H9 (cell line): ENCODE measurements around the gene DTX4. TPM values are rescaled to one million over a fixed set of nuclear protein-coding genes. Genes with fewer than 3 reads are reported as not detected.

Source experiments
- DNase-seq: peaks from one replicate; pipeline ENCODE4 v3.0.0-alpha.2; 2017
- H2AFZ ChIP-seq: one replicate; pipeline ENCODE4 v1.6.1; 2013; ENCODE audit warnings: mild to moderate bottlenecking, low read length, control low read depth, moderate library complexity
- H2AK5ac ChIP-seq: 2 replicates; pipeline ENCODE4 v1.6.1; 2013; ENCODE audit warnings: low read length, control low read depth, mixed read lengths; ENCODE audit not compliant: insufficient read length
- H2BK120ac ChIP-seq: one replicate; pipeline ENCODE4 v1.6.1; 2013; ENCODE audit warnings: low read depth, mild to moderate bottlenecking, low read length, control low read depth, inconsistent platforms; ENCODE audit not compliant: poor library complexity, severe bottlenecking
- H2BK12ac ChIP-seq: 2 replicates; pipeline ENCODE4 v1.6.1; 2013; ENCODE audit warnings: low read length, control low read depth, mixed read lengths, low read depth; ENCODE audit not compliant: insufficient read length
- H2BK15ac ChIP-seq: 2 replicates; pipeline ENCODE4 v1.6.1; 2013; ENCODE audit warnings: low read depth, low read length, control low read depth
- H2BK20ac ChIP-seq: one replicate; pipeline ENCODE4 v1.6.1; 2013; ENCODE audit warnings: low read depth, mild to moderate bottlenecking, low read length, control low read depth, inconsistent platforms; ENCODE audit not compliant: poor library complexity, severe bottlenecking
- H2BK5ac ChIP-seq: 2 replicates; pipeline ENCODE4 v1.6.1; 2013; ENCODE audit warnings: low read length, control low read depth, mixed read lengths; ENCODE audit not compliant: insufficient read length
- H3K14ac ChIP-seq: 2 replicates; pipeline ENCODE4 v1.6.1; 2013; ENCODE audit warnings: low read length, control low read depth; ENCODE audit not compliant: insufficient read depth
- H3K18ac ChIP-seq: 2 replicates; pipeline ENCODE4 v1.6.1; 2013; ENCODE audit warnings: low read depth, mild to moderate bottlenecking, mixed read lengths, low read length, control low read depth; ENCODE audit not compliant: insufficient read length
- H3K23ac ChIP-seq: 2 replicates; pipeline ENCODE4 v1.6.1; 2013; ENCODE audit warnings: low read length, control low read depth, mixed read lengths, low read depth; ENCODE audit not compliant: insufficient read length
- H3K23me2 ChIP-seq: 2 replicates; pipeline ENCODE4 v1.6.1; 2013; ENCODE audit warnings: low read depth, mild to moderate bottlenecking, mixed read lengths, low read length, control low read depth; ENCODE audit not compliant: insufficient read length, poor library complexity, severe bottlenecking
- H3K27ac ChIP-seq: 2 replicates; pipeline ENCODE4 v1.5.1; 2013; ENCODE audit warnings: low read length, control low read depth, mixed read lengths, low read depth; ENCODE audit not compliant: insufficient read length
- H3K27me3 ChIP-seq: 2 replicates; pipeline ENCODE4 v1.6.1; 2013; ENCODE audit warnings: low read length, control low read depth, inconsistent platforms; ENCODE audit not compliant: insufficient read depth
- H3K4ac ChIP-seq: 2 replicates; pipeline ENCODE4 v1.6.1; 2013; ENCODE audit warnings: low read depth, mild to moderate bottlenecking, control low read depth, inconsistent platforms, low read length, moderate library complexity
- H3K4me1 ChIP-seq: 2 replicates; pipeline ENCODE4 v1.6.1; 2013; ENCODE audit warnings: low read length, control low read depth, inconsistent platforms; ENCODE audit not compliant: insufficient read depth
- H3K4me2 ChIP-seq: 2 replicates; pipeline ENCODE4 v1.6.1; 2013; ENCODE audit warnings: low read length, control low read depth, mixed read lengths; ENCODE audit not compliant: insufficient read length, insufficient read depth
- H3K56ac ChIP-seq: 2 replicates; pipeline ENCODE4 v1.6.1; 2013; ENCODE audit warnings: low read depth, mild to moderate bottlenecking, mixed read lengths, low read length, control low read depth; ENCODE audit not compliant: insufficient read length
- H3K79me1 ChIP-seq: 2 replicates; pipeline ENCODE4 v1.6.1; 2013; ENCODE audit warnings: low read depth, mild to moderate bottlenecking, moderate library complexity, low read length, control low read depth, inconsistent platforms; ENCODE audit not compliant: insufficient read depth, poor library complexity, severe bottlenecking
- H3K79me2 ChIP-seq: 2 replicates; pipeline ENCODE4 v1.6.1; 2013; ENCODE audit warnings: low read length, control low read depth, inconsistent platforms; ENCODE audit not compliant: insufficient read depth
- H3K9ac ChIP-seq: 2 replicates; pipeline ENCODE4 v1.6.1; 2013; ENCODE audit warnings: low read length, control low read depth, mixed read lengths; ENCODE audit not compliant: insufficient read length; ENCODE audit errors: extremely low read depth
- H3K9me3 ChIP-seq: one replicate; pipeline ENCODE4 v1.6.1; 2013; ENCODE audit warnings: low read depth, low read length, inconsistent platforms; ENCODE audit not compliant: control insufficient read depth
- H3T11ph ChIP-seq: one replicate; pipeline ENCODE4 v1.6.1; 2013; ENCODE audit warnings: mild to moderate bottlenecking, low read length, control low read depth, inconsistent platforms
- H4K20me1 ChIP-seq: one replicate; pipeline ENCODE4 v1.6.1; 2013; ENCODE audit not compliant: control insufficient read depth, insufficient read length, insufficient read depth
- H4K5ac ChIP-seq: 2 replicates; pipeline ENCODE4 v1.6.1; 2013; ENCODE audit warnings: low read depth, mild to moderate bottlenecking, mixed read lengths, low read length, control low read depth; ENCODE audit not compliant: insufficient read length
- H4K8ac ChIP-seq: replicated peaks from 2 replicates; pipeline ENCODE4 v1.6.1; 2013; ENCODE audit warnings: low read length, control low read depth, mixed read lengths, low read depth; ENCODE audit not compliant: insufficient read length
- H4K91ac ChIP-seq: 2 replicates; pipeline ENCODE4 v1.6.1; 2013; ENCODE audit warnings: low read depth, mild to moderate bottlenecking, moderate library complexity, mixed read lengths, low read length, control low read depth; ENCODE audit not compliant: insufficient read length
- H3K27ac Mint-ChIP-seq, 3 experiments: 2 replicates in 2 of 3; 3 replicates in 1 of 3; pipeline ENCODE4 v1.8.0; 2020 to 2021; ENCODE audit warnings: mixed read lengths in 3 of 3, mild to moderate bottlenecking in 1 of 3, moderate library complexity in 1 of 3
- H3K27me3 Mint-ChIP-seq: 2 replicates; pipeline ENCODE4 v1.8.0; 2021; ENCODE audit warnings: low read depth, mild to moderate bottlenecking, moderate library complexity, mixed read lengths
- H3K36me3 Mint-ChIP-seq, 3 experiments: 2 replicates in 2 of 3; 3 replicates in 1 of 3; pipeline ENCODE4 v1.8.0; 2020 to 2021; ENCODE audit warnings: low read depth in 3 of 3, mixed read lengths in 3 of 3; ENCODE audit not compliant: insufficient read depth in 1 of 3
- H3K4me1 Mint-ChIP-seq, 2 experiments: 2 replicates each; pipeline ENCODE4 v1.8.0; 2020; ENCODE audit warnings: mixed read lengths in 2 of 2
- H3K4me3 Mint-ChIP-seq, 2 experiments: 2 replicates in 1 of 2; 3 replicates in 1 of 2; pipeline ENCODE4 v1.8.0; 2020 to 2021; ENCODE audit warnings: mild to moderate bottlenecking in 2 of 2, mixed read lengths in 2 of 2, moderate library complexity in 1 of 2
- H3K9me3 Mint-ChIP-seq, 2 experiments: 2 replicates in 1 of 2; 3 replicates in 1 of 2; pipeline ENCODE4 v1.8.0; 2020; ENCODE audit warnings: mild to moderate bottlenecking in 2 of 2, mixed read lengths in 2 of 2, moderate library complexity in 1 of 2
- CTCF ChIP-seq: fragments of 200-600 bp; sonication (generic); conservative IDR thresholded peaks from 3 replicates; pipeline ENCODE4 v1.8.0; 2021; ENCODE audit warnings: antibody characterized with exemption, mild to moderate bottlenecking
- WGBS: extraction: QIAGEN DNeasy Blood & Tissue Kit; methylation state at CpG from one replicate; pipeline ENCODE4 v1.1.7; 2013; ENCODE audit warnings: missing lambda C conversion rate, low lambda C conversion rate, mixed read lengths; ENCODE audit not compliant: insufficient read length; ENCODE audit errors: extremely low coverage; 5-methylcytosine and 5-hydroxymethylcytosine counted together
- total RNA-seq: library from RNA; stranded (reverse); gene quantifications from 2 replicates; pipeline ENCODE4 v1.2.1, GENCODE V29; 2021

DTX4 gene
- total RNA-seq, 1 experiment from 2014 or later = 13.0 TPM

- H3K4ac ChIP-seq = no peak overlapping the region
- H3K4me1 Mint-ChIP-seq = peaks cover 13 to 14% of the 10 kb centered on the region in 2 experiments
- H4K5ac ChIP-seq = no peak overlapping the region
- H3T11ph ChIP-seq = no peak overlapping the region
- peaks cover 6% of the 10 kb centered on the region; the same call in 1 of the 2 replicates for H3K27me3 Mint-ChIP-seq
- WGBS = no CpG with 5 or more reads among the region's 17 CpGs
- H3K27ac ChIP-seq = no peak overlapping the region
- H2BK5ac ChIP-seq = no peak overlapping the region
- no peak for TF ChIP-seq CTCF
- peaks cover 17 to 21% of the 10 kb centered on the region in 2 experiments for H3K9me3 Mint-ChIP-seq
- no peak overlapping the region for H3K14ac ChIP-seq
- H3K23me2 ChIP-seq = no peaks in the 10 kb centered on the region
- H3K4me2 ChIP-seq = no peak overlapping the region
- no peak overlapping the region for H3K27ac Mint-ChIP-seq
- no peaks in the 10 kb centered on the region for H3K4me1 ChIP-seq
- peaks cover 12% of the 10 kb centered on the region for H3K9me3 ChIP-seq
- H2AFZ ChIP-seq = no peak overlapping the region
- no peak overlapping the region for H3K4me3 Mint-ChIP-seq
- no peak overlapping the region for H2BK12ac ChIP-seq
- no peaks in the 10 kb centered on the region for H3K27me3 ChIP-seq
- peaks cover 21 to 33% (median 23%) of the 10 kb centered on the region in 3 experiments for H3K36me3 Mint-ChIP-seq
- H3K18ac ChIP-seq = no peak overlapping the region
- no peak overlapping the region for H4K8ac ChIP-seq
- H2BK20ac ChIP-seq = no peak overlapping the region
- H3K56ac ChIP-seq = no peak overlapping the region
- no peaks in the 10 kb centered on the region for H3K79me1 ChIP-seq
- H3K23ac ChIP-seq = no peak overlapping the region
- H2AK5ac ChIP-seq = no peak overlapping the region
- H3K79me2 ChIP-seq = no peaks in the 10 kb centered on the region
- DNase-seq = no peak
- no peak overlapping the region for H3K9ac ChIP-seq
- no peak overlapping the region for H2BK120ac ChIP-seq
- no peak overlapping the region for H4K91ac ChIP-seq
- H4K20me1 ChIP-seq = no peaks in the 10 kb centered on the region
- H2BK15ac ChIP-seq = no peak overlapping the region
Observed at GRCh38 chr11:59137190-59137589, 34.7 kb upstream of the DTX4 start.
